Fibroblast of villous mesenchyme (primary cell): ENCODE data around the gene SPO11. TPM values are rescaled to one million over a fixed set of nuclear protein-coding genes. Genes with fewer than 3 reads are reported as not detected.

Source experiments
- DNase-seq: peaks from one replicate; pipeline ENCODE4 v3.0.0-alpha.2; 2010; ENCODE audit warnings: low read depth
- H3K4me3 ChIP-seq: 2 replicates; pipeline ENCODE4 v1.5.1; 2011; ENCODE audit warnings: low read depth, mild to moderate bottlenecking, low read length
- total RNA-seq: library from RNA; depleted of rRNA; stranded (reverse); fragments of >200 nt; gene quantifications from 2 replicates; pipeline ENCODE4 v1.2.3, GENCODE V29; 2012
- TF ChIP-seq, protein P1 (sequence below): IDR thresholded peaks from 2 replicates; pipeline ENCODE4 v1.5.1; 2012; ENCODE audit warnings: low read depth, mild to moderate bottlenecking, low read length; ENCODE audit not compliant: insufficient read depth

Gene SPO11, protein sequence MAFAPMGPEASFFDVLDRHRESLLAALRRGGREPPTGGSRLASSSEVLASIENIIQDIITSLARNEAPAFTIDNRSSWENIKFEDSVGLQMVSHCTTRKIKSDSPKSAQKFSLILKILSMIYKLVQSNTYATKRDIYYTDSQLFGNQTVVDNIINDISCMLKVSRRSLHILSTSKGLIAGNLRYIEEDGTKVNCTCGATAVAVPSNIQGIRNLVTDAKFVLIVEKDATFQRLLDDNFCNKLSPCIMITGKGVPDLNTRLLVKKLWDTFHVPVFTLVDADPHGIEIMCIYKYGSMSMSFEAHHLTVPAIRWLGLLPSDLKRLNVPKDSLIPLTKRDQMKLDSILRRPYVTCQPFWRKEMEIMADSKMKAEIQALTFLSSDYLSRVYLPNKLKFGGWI
- not detected in 2 replicates for total RNA-seq

DNA sequence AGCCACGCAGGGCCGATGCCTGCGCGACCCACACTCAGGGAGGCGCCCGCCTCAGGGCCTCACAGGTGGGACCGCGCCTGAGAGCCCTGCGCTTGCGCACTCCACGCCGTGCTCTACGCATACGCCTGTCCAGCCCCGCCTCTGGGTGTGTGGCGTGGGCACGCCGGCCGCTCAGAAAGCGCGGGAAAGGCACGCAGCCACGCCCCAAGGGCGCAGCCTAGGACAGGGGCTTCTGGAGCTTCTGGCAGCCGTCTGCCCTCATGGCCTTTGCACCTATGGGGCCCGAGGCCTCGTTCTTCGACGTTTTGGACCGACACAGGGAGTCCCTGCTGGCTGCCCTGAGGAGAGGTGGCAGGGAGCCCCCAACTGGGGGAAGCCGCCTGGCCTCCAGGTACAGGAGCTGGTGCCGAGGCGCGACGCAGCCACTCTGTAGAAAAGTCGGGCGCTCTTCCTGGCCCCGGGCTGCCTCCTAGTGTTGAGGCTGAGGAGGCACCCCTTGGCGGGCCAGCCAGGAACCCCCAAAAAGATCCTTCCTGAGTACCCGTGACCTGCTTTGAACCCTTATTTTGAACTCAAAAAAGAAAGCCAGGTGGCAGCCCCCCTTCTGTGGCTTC lies at the start of gene SPO11:
Gene SPO11 (plus strand): TSS at position 196 of the 614 bp plus-strand sequence. CDS start 65 bp downstream, at position 261.
- no peak for DNase-seq
- H3K4me3 ChIP-seq, result no peak within 1 kb of the TSS
- TF ChIP-seq, protein P1, sequence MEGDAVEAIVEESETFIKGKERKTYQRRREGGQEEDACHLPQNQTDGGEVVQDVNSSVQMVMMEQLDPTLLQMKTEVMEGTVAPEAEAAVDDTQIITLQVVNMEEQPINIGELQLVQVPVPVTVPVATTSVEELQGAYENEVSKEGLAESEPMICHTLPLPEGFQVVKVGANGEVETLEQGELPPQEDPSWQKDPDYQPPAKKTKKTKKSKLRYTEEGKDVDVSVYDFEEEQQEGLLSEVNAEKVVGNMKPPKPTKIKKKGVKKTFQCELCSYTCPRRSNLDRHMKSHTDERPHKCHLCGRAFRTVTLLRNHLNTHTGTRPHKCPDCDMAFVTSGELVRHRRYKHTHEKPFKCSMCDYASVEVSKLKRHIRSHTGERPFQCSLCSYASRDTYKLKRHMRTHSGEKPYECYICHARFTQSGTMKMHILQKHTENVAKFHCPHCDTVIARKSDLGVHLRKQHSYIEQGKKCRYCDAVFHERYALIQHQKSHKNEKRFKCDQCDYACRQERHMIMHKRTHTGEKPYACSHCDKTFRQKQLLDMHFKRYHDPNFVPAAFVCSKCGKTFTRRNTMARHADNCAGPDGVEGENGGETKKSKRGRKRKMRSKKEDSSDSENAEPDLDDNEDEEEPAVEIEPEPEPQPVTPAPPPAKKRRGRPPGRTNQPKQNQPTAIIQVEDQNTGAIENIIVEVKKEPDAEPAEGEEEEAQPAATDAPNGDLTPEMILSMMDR, result peak; percentile 22

DNA sequence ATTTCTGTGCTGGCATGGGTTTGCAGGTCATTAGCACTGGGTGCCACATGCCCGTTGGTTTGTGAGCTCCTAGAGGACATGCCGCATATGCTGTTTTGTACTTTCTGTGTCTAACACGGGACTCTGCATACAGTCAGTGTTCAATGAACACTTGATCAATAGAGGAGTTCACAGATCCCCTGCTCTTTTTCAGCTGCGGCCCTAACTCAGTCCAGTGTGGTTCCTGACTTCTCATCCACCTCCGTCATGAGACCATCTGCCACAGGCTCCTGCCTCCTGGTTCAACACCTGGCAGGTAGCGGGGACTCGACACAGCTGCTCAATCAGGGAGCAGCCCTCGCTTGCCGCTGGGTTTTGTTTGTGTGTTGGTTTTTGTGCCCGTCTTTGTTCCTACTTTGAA lies 49.4 kb upstream of the SPO11 start:
- DNase-seq, result no peak
- TF ChIP-seq, protein P1, result no peak
- no peak overlapping the region for H3K4me3 ChIP-seq

DNA sequence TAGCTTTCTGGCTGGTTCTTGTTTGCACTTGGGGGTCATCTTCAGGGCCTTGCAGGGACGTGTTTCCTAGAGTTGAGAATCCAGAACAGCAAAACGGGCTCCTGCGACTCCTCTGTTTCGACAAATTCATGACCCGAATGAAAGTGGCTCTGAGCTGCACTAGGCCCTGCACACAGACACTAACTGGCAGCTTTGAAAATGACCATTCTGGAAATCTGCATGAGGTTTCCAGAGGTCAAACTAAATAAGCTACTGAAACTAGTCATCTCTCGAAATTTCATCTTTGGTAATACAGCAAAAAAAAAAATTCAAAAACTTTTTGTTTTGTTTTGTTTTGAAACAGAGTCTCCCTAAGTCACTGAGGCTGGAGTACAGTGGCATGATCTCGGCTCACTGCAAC lies 47.7 kb upstream of the SPO11 start:
- H3K4me3 ChIP-seq, result no peak overlapping the region
- TF ChIP-seq, protein P1, result no peak
- DNase-seq, result no peak

DNA sequence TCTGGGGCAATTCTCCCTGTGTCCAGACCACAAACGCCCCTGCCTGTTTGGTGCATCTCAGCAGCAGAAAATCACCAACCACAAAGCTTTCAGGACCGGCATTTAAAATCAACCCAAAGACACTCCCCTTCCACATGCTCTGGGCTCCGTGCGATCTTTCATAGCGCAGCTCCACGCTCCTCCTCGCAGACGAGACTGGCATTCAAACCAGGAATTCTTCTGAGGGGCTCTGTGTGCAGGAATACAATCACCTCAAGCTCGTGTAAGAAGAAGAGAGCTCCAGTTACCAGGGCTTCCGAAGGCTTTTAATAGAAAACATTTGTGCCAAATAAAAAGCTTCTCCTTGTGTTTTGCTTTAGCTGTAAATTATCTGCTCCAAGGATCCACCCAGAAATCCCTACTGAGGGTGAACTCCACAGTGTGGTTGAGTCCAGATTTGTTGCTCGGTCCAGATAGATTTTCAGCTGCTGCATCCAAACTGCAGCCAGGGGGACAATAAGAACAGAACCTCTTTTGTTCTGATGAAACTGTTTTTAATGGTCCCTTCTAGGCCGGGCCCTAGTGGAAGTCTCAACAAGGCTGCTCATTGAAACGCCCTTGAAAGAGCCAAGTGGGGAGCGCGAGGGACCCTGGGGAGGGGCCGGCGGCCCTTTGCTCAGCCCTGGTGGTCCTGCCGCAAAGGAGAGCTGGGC lies 46.8 kb upstream of the SPO11 start:
- TF ChIP-seq, protein P1, result no peak
- DNase-seq, result no peak
- H3K4me3 ChIP-seq, result no peak overlapping the region

DNA sequence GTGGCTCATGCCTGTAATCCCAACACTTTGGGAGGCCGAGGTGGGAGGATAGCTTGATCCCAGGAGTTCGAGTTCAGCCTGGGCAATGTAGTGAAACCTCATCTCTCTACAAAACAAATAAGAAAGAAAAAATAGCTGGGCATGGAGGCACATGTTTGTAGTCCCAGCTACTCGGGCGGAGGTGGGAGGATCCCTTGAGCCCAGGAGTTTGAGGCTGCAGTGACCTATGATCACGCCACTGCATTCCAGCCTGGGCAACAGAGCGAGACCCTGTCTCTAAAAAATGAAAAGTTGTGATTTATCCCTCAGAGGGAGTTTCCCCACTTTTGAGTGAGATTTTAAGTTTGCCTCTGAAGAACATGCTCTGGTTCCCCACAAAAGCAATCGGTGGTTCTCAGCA lies 45.7 kb upstream of the SPO11 start:
- no peak for DNase-seq
- H3K4me3 ChIP-seq, result no peak overlapping the region
- TF ChIP-seq, protein P1, result no peak

DNA sequence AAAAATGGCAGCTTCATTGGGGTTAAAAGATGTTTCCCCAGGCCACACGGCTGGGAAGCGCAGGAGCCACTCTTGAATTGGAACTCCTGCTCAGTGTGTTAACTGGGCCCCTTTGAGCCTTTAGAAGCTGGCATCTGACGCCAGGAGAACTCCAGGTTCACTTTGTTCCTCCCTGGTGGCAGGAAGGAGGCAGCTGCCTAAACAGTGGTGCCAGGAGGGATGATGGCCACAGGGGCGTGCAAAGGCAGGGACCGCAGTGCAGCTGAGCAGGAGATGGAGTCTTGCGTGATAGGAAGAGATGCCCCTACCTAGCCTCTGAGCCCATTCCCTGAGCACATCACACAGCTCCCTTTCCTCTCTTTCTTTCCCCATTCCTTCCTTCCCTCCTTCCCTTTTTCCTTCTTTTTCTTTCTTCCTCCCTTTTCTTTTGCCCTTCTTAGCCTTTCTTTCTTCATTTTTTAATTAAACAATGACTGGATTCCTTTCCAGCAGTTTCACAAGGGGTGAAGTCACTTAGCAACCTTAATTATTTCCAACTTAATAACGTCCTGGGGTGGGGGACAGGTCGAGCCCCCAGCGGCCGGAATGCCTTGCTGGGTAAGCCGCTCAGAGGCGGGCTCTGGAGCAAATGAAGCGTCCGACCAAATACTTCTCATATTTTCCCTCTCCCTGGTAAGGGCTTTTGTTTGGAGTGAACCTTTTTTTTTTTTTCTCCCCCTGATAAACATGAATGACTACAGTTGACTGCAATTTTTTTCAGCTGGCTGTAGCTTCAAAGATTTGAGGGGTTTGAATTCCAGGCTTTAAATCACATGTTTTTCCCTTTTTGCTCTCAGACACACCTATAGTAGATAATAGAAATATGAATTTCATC lies 42.4 kb upstream of the SPO11 start:
- TF ChIP-seq, protein P1, result no peak
- no peak overlapping the region for H3K4me3 ChIP-seq
- DNase-seq, result no peak
